Lung (tissue), 12 donors: ENCODE results near the gene GLMN. TPM values are rescaled to one million over a fixed set of nuclear protein-coding genes. Genes with fewer than 3 reads are reported as not detected.

Source experiments
- ATAC-seq: fragments of 200-7000 bp; cut with Tn5 transposase; one replicate; pipeline ENCODE4 v1.9.1; 2020; ENCODE audit warnings: moderate number of reproducible peaks; ENCODE audit not compliant: insufficient read depth, low FRiP score
- DNase-seq, 3 donors: peaks; one replicate each; pipeline ENCODE4 v3.0.0-alpha.2; 2013 to 2017
- H3K27ac ChIP-seq, 2 donors: one replicate each; pipeline ENCODE4 v1.5.1; 2013; ENCODE audit warnings: mild to moderate bottlenecking in 2 of 2, moderate library complexity in 2 of 2, control low read depth in 1 of 2, inconsistent platforms in 1 of 2, low read depth in 1 of 2, low read length in 1 of 2
- H3K27me3 ChIP-seq, 3 donors: one replicate each; pipeline ENCODE4 v1.5.1; 2013; ENCODE audit warnings: low read length in 2 of 3; ENCODE audit not compliant: control insufficient read depth in 3 of 3, insufficient read depth in 3 of 3
- H3K36me3 ChIP-seq, 4 donors: one replicate each; pipeline ENCODE4 v1.5.1; 2013; ENCODE audit warnings: low read length in 4 of 4, mild to moderate bottlenecking in 1 of 4, moderate library complexity in 1 of 4; ENCODE audit not compliant: control insufficient read depth in 4 of 4, insufficient read depth in 4 of 4
- H3K4me1 ChIP-seq, 5 donors: one replicate each; pipeline ENCODE4 v1.5.1; 2013; ENCODE audit warnings: low read length in 5 of 5, mild to moderate bottlenecking in 2 of 5, moderate library complexity in 1 of 5; ENCODE audit not compliant: control insufficient read depth in 5 of 5, insufficient read depth in 5 of 5
- H3K4me3 ChIP-seq: one replicate; pipeline ENCODE4 v1.5.1; 2013; ENCODE audit warnings: mild to moderate bottlenecking, control low read depth, moderate library complexity
- H3K9ac ChIP-seq, 2 donors: one replicate each; pipeline ENCODE4 v1.5.1; 2013; ENCODE audit warnings: low read length in 2 of 2, control low read depth in 1 of 2; ENCODE audit not compliant: insufficient read depth in 1 of 2
- H3K9me3 ChIP-seq, 4 donors: one replicate each; pipeline ENCODE4 v1.5.1; 2013; ENCODE audit warnings: low read length in 3 of 4, mild to moderate bottlenecking in 1 of 4, moderate library complexity in 1 of 4; ENCODE audit not compliant: control insufficient read depth in 4 of 4, insufficient read depth in 3 of 4
- CTCF ChIP-seq: IDR thresholded peaks from 2 replicates; pipeline ENCODE4 v1.5.1; 2012; ENCODE audit warnings: mild to moderate bottlenecking; ENCODE audit errors: control extremely low read depth, extremely low read depth
- WGBS, 2 donors: extraction: QIAGEN DNeasy Blood & Tissue Kit; methylation state at CpG; one replicate each; pipeline ENCODE4 v1.1.7; 2013; 5-methylcytosine and 5-hydroxymethylcytosine counted together
- polyA plus RNA-seq, 2 donors: library from polyadenylated mRNA; stranded (reverse); fragments of 200-250 nt; gene quantifications; one replicate each; pipeline ENCODE4 v1.2.1, GENCODE V29; 2013
- total RNA-seq, 2 donors: library from RNA; depleted of rRNA in 1 of 2; stranded (reverse); fragments of >200 nt in 1 of 2; gene quantifications; one replicate each; pipeline ENCODE4 v1.2.1, GENCODE V29; 2014 to 2021
- donor health status: control.
- donor health status: control.
- donor health status: Bipolar disorder and iron deficiency.
- donor health status: healthy.
- donor health status: DM: yes; HTN: yes; CAD: no.

The GLMN gene
- total and polyA plus RNA-seq, 4 donors = 3.9 to 20.6 (median 9.5) TPM

- Histone ChIP-seq H3K4me3 (no peak overlapping the region), H3K4me1 (no peaks in the 10 kb centered on the region), H3K9ac (no peak overlapping the region), H3K27ac (no peak overlapping the region), H3K9me3 (no peaks in the 10 kb centered on the region), H3K36me3 (peaks cover 4 to 10% (median 7%) of the 10 kb centered on the region in 4 donors), H3K27me3 (no peaks in the 10 kb centered on the region)
- TF ChIP-seq CTCF = no peak
- no peak for DNase-seq
- 97 to 100% methylated on average over 1 of the region's 1 CpG for WGBS, 2 donors
- no peak for ATAC-seq
These were observed 43.6 kb upstream of the GLMN start for GRCh38 chr1:92342401-92342800.

GRCh38 chr1:92340154-92340553, 41.4 kb upstream of the GLMN start:
- H3K36me3 ChIP-seq = peaks cover 4 to 13% (median 5%) of the 10 kb centered on the region in 4 donors

GRCh38 chr1:92333668-92334067, 34.9 kb upstream of the GLMN start:
- Histone ChIP-seq H3K36me3 (peaks cover 3 to 11% (median 9%) of the 10 kb centered on the region in 4 donors), H3K27ac (no peak overlapping the region), H3K4me3 (no peak overlapping the region), H3K9ac (no peak overlapping the region), H3K9me3 (peaks cover 0 to 6% (median 1%) of the 10 kb centered on the region in 4 donors), H3K4me1 (no peaks in the 10 kb centered on the region), H3K27me3 (no peaks in the 10 kb centered on the region)
- no peak for ATAC-seq
- WGBS, 2 donors = 82 to 92% methylated on average over 3 of the region's 3 CpGs
- no peak for DNase-seq
- TF ChIP-seq CTCF = no peak

More at GRCh38 chr1:92340154-92340553, 41.4 kb upstream of the GLMN start:
- DNase-seq (no peak), ATAC-seq (no peak)
- Histone ChIP-seq H3K9ac (no peak overlapping the region), H3K27ac (no peak overlapping the region), H3K4me1 (no peaks in the 10 kb centered on the region), H3K27me3 (no peaks in the 10 kb centered on the region), H3K4me3 (no peak overlapping the region), H3K9me3 (no peaks in the 10 kb centered on the region)
- 76 to 79% methylated on average over 1 of the region's 1 CpG for WGBS, 2 donors
- no peak for TF ChIP-seq CTCF
